Measurements from ENCODE around the gene BTRC.
"Not testable (repeated sequence)": the region's sequence is repeated elsewhere in the genome, so short reads cannot be mapped to it uniquely, and the experiment has no call there.

The BTRC gene

DNA sequence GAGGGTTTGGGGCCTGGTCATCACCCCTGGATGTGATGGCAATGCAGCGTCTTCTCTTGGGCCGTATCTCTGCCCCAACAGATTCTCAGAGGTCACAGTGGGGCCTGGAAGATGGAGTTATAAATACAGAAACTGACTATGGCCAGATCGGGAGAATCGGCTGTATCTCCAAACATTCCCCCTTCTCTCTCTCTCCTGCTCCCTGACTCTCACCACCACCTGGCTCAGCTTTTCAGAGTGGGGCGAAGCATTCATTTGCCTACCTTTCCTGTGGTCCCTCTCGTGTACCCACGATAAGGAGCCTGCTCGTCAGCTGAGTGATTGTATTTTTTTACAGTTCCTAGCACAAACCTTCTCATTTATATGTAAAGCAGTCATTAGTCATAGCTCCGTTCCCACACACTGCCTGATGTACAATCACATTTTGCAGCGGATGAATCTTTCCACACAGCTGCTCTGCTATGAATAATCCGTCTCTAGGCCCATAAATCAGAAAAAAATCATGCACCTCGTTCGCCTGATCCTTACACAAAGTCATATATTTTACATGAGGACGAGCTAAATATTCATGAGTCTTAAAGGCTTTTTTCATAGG, 23.2 kb upstream of the BTRC start (continued):
- TF ChIP-seq, protein P1, sequence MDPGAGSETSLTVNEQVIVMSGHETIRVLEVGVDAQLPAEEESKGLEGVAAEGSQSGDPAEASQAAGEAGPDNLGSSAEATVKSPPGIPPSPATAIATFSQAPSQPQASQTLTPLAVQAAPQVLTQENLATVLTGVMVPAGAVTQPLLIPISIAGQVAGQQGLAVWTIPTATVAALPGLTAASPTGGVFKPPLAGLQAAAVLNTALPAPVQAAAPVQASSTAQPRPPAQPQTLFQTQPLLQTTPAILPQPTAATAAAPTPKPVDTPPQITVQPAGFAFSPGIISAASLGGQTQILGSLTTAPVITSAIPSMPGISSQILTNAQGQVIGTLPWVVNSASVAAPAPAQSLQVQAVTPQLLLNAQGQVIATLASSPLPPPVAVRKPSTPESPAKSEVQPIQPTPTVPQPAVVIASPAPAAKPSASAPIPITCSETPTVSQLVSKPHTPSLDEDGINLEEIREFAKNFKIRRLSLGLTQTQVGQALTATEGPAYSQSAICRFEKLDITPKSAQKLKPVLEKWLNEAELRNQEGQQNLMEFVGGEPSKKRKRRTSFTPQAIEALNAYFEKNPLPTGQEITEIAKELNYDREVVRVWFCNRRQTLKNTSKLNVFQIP (CRISPR knock-in tag; IDR thresholded peaks at IDR 0.05; ENCODE audit: borderline replicate concordance, low read depth) = no peak
- TF ChIP-seq ZNF565 (CRISPR knock-in tag; conservative IDR thresholded peaks at IDR 0.05; ENCODE audit: low read depth) = no peak

DNA sequence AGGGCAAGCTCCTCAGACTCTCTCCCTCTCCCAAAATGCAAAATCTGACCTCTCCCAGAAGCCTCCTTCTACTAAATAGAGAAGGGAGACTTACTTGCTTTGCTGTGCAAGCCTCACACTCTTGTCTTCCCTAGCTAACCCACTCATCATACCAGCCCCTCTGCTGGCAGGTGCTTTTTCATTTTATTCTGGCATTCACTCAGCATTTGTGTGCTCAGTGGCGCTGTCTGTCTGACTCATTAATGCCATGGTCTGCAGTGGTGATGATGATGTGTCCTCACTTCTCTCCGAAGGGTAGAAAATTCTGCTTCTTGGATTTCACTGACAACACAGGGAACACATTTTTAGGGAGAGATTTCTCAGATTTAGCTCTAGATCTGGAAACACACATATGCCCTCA, 22.0 kb upstream of the BTRC start:
- no peak for ATAC-seq
- TF ChIP-seq GLIS3 (CRISPR knock-in tag; IDR thresholded peaks at IDR 0.05) (no peak), ZNF8 (CRISPR knock-in tag; IDR thresholded peaks at IDR 0.05) (no peak), ISL1 (CRISPR knock-in tag; IDR thresholded peaks at IDR 0.05) (no peak), OSR1 (CRISPR knock-in tag; IDR thresholded peaks at IDR 0.05) (no peak), PPARA (CRISPR knock-in tag; IDR thresholded peaks at IDR 0.05; ENCODE audit: borderline replicate concordance) (no peak), ARNTL (CRISPR knock-in tag; IDR thresholded peaks at IDR 0.05; ENCODE audit: borderline replicate concordance, low read depth) (no peak), BACH2 (CRISPR knock-in tag; IDR thresholded peaks at IDR 0.05; ENCODE audit: borderline replicate concordance) (no peak), ZNF70 (CRISPR knock-in tag; IDR thresholded peaks at IDR 0.05) (no peak), ZFP30 (CRISPR knock-in tag; IDR thresholded peaks at IDR 0.05) (no peak), TCF4 (CRISPR knock-in tag; IDR thresholded peaks at IDR 0.05; ENCODE audit: borderline replicate concordance) (no peak)
- TF ChIP-seq, protein P2, sequence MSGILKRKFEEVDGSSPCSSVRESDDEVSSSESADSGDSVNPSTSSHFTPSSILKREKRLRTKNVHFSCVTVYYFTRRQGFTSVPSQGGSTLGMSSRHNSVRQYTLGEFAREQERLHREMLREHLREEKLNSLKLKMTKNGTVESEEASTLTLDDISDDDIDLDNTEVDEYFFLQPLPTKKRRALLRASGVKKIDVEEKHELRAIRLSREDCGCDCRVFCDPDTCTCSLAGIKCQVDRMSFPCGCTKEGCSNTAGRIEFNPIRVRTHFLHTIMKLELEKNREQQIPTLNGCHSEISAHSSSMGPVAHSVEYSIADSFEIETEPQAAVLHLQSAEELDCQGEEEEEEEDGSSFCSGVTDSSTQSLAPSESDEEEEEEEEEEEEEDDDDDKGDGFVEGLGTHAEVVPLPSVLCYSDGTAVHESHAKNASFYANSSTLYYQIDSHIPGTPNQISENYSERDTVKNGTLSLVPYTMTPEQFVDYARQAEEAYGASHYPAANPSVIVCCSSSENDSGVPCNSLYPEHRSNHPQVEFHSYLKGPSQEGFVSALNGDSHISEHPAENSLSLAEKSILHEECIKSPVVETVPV (CRISPR knock-in tag; IDR thresholded peaks at IDR 0.05) = no peak

DNA sequence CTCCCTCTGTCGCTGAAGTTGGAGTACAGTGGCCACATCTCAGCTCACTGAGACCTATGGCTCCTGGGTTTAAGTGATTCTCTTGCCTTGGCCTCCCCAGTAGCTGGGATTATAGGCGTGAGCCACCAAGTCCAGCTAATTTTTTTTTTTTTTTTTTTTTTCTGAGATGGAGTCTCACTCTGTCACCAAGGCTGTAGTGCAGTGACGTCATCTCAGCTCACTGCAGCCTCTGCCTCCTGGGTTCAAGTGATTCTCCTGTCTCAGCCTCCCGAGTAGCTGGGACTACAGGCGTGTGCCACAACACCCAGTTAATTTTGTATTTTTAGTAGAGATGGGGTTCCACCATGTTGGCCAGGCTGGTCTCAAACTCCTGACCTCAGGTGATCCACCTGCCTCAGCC, 19.7 kb upstream of the BTRC start:
- not testable (repeated sequence) for ATAC-seq

DNA sequence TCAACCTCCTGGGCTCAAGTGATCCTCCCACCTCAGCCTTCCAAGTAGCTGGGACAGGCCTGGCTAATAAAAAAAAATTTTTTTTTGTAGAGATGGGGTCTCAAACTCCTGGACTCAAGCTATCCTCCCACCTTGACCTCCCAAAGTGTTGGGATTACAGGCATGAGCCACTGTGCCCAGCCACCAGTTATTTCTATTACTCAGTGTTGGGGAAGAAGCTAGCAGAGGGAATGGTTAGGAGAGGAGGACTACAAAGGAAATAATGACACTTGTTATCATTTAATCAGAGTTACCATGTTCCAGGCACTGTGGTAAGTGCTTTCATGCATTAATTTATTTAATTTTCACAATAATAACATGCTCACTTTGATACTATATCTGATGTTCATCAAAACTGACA, 17.6 kb upstream of the BTRC start:
- no peak for ATAC-seq
- TF ChIP-seq GLIS3 (CRISPR knock-in tag; IDR thresholded peaks at IDR 0.05) = no peak

DNA sequence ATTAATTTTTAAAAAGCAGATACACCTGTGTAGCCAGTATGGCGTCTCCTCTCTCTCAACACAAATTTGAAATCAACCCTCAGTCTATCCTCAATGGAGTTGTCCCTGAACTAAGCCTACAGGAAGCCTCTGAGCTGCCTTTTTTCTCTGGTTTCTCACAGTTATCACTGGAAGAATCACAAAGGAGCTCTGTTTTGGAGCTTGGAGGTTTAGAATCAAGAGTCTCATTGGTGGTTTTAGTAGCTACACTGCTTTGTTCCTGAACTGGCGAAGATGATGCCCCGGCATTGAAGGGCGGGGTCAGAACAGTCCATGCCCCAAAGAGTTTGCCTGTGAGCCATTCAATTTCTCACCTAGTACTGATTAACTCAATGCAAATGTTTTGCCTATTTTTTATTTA, 16.1 kb upstream of the BTRC start:
- TF ChIP-seq RARB (CRISPR knock-in tag; IDR thresholded peaks at IDR 0.05) (no peak), OSR1 (CRISPR knock-in tag; IDR thresholded peaks at IDR 0.05) (no peak), ZFP3 (CRISPR knock-in tag; IDR thresholded peaks at IDR 0.05) (no peak), CSDC2 (CRISPR knock-in tag; IDR thresholded peaks at IDR 0.05) (no peak)
- ATAC-seq = no peak

DNA sequence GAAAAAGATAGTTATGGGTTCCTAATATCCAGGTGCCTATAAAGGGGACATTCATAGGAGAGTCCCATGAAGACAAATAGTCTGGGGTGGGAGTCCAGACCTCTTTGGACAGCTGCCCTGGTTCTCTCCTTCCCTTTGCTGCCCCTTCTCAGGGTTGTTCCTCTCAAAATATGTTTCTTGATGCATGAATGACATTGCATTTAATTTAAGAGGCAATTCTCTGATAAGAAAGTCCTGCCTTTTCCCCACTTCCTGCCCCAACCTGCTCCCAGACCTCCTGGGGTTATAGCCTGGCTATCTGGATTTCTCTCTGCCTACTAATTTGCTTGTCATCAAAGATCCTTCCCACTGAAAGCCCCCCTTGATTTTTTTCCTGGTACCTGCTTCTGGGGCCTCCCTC, 12.5 kb upstream of the BTRC start:
- TF ChIP-seq ZFP3 (CRISPR knock-in tag; IDR thresholded peaks at IDR 0.05) (no peak), ZNF70 (CRISPR knock-in tag; IDR thresholded peaks at IDR 0.05) (no peak), PPARA (CRISPR knock-in tag; IDR thresholded peaks at IDR 0.05; ENCODE audit: borderline replicate concordance) (no peak), ZC3H10 (CRISPR knock-in tag; IDR thresholded peaks at IDR 0.05) (no peak), RARB (CRISPR knock-in tag; IDR thresholded peaks at IDR 0.05) (no peak), SNAI2 (CRISPR knock-in tag; IDR thresholded peaks at IDR 0.05) (no peak), ZNF8 (CRISPR knock-in tag; IDR thresholded peaks at IDR 0.05) (no peak), ISL1 (CRISPR knock-in tag; IDR thresholded peaks at IDR 0.05) (no peak)
- TF ChIP-seq, protein P3, sequence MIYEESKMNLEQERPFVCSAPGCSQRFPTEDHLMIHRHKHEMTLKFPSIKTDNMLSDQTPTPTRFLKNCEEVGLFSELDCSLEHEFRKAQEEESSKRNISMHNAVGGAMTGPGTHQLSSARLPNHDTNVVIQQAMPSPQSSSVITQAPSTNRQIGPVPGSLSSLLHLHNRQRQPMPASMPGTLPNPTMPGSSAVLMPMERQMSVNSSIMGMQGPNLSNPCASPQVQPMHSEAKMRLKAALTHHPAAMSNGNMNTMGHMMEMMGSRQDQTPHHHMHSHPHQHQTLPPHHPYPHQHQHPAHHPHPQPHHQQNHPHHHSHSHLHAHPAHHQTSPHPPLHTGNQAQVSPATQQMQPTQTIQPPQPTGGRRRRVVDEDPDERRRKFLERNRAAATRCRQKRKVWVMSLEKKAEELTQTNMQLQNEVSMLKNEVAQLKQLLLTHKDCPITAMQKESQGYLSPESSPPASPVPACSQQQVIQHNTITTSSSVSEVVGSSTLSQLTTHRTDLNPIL (CRISPR knock-in tag; IDR thresholded peaks at IDR 0.05; ENCODE audit: low read depth) = no peak
- TF ChIP-seq, protein P2 (CRISPR knock-in tag; IDR thresholded peaks at IDR 0.05) = no peak
- no peak for ATAC-seq
